ENCODE results near the gene PPA1.
"Not testable (repeated sequence)": the region's sequence is repeated elsewhere in the genome, so short reads cannot be mapped to it uniquely, and the experiment has no call there.

Gene PPA1

GRCh38 chr10:70206762-70207161 is 26.5 kb downstream of the PPA1 start:
- no peak for DNase-seq

DNA sequence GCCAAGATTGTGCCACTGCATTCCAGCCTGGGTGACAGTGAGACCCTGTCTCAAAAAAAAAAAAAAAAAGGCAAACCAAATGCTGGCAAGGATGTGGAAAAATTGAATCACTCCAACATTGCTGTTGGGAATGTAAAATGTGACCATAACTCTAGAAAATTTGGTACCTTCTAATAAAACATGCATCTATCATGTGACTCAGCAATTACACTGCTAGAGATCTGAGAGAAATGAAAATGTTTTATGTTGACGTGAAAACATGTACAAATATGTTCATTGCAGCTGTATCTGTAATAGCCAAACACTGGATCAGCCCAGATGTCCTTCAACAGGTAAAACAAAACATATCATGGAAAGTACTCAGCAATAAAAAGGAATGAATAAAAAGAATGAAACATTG is 32.1 kb downstream of the PPA1 start:
- DNase-seq = no peak

DNA sequence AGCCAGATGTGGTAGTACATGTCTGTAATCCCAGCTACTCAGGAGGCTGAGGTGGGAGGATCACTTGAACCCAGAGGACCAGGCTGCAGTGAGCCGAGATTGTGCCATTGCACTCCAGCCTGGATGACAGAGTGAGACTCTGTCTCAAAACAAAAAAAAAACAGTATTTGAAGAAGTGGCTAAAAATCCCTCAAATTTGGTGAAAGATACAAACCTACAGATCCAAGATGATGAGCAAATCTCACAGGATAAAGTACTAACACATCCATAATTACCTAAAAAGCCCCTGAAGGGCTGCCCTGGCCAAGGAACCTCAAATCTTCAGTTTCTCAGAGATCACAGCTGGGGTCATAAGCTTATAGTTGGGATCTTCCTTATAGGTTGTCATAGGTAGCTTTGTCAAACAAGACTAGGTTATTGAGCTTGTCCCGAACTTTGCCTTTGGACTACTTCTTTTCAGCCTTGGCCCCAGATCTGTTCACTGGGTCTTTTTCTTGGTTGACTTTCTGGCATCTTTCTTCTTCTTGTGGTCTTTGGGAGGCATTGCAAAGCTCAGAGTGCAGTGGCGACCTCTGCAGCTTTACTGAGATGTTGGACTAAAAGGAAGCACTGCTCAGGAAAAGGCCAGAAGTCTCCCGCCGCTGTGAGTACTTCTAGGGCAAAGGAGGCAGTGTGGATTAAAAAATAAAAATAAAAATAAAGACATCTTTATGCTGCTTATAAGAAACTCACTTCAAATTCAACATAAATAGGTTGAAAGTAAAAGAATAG is 34.3 kb downstream of the PPA1 start:
- no peak for DNase-seq

DNA sequence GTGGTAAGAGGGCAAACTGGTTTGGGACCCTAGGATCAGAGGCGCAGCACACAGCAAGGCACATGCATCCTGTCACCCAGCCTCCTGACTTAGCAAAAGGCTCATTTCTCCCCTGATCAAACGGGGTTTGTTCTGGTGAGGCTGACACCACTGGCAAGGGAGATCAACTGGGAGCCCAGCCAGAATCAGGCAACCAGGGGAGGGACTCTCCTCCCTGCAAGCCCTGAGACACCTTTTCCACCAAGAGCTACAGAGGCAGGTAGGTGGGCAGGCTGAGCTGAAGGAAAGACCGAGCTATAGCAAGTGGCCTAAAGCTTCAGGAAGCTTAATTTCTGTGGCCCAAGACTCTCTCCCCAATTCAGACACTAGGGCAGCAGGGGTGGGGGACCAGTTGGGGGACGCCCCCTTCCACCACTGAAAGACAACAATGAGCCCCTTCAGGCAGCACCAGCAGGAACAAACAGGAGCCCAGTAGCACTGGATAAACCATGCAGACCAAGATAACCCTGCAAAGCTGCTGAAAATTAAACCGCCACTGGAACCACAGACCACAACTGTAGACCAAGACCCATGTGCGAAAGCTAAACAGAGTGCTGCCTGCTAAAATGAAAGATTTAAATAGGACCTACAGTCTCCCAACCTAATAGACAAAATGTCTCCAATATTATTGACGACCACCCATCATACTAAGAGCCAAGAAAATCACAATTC is 35.8 kb downstream of the PPA1 start:
- DNase-seq = no peak

DNA sequence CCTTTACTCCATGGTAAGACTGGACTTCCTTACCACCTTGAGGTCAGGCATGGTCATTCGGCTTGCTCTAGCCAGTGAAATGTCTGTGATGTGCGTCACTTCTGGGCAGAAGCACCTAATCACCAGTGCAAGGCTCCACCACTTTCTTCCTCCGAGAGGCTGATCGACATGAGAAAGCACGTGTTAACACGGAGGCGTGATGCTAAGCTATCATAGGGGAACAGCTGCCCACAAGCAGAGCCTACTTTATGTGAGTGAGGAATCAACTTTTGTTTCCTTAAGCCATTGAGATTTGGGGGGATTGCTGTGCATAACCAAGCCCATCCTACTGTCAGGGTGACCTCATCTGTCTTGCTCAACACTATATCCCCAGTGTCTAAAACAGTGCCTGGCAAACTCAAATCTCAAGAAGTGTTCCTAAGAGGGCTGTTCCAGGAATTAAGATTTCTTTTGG is 39.8 kb downstream of the PPA1 start:
- DNase-seq = no peak

DNA sequence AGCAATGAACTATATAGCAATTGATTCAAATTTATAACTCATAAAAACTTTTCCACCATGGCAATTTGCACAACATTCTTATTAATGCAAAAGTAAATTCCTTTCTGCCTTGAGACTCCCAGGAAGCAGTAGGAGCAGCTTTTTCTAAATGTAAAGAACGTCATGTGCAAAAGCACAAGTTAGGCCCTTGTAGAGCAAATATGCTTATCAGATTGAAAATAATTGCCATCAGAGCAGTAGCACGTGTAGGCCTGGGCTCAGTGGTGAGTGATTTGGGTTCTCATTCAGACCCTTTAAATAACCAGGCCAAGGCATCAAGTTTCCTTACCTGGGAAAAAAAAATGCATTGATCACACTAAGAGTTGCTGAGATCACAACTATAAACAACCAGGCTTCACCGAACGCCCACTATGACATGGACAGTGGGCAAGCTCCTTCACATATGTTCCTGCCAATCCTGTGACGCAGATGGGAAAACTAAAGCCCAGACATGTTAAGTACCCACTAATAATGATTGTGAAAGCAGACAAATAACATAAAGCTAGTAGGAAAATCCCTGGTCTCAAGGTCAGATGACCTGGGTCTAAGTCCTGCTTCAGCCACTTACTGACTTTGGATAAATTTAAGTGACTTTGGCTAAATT is 40.8 kb downstream of the PPA1 start:
- DNase-seq = no peak

DNA sequence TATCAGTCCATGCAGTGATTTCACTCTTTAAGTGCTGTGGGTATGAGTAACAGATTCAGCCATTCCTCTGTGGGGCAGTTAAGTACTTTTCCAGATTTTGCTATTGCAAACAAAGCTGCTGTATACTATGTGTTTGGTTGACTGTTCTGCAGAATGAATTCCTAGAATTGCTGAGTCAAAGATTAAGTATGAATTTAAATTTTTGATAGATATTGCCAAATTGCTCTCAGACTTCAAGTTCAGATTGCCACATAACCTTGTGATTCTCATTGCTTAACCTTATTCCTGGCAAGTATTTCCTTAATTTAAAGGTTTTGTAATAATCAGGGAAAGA is 41.3 kb downstream of the PPA1 start:
- no peak for DNase-seq

- DNase-seq = no peak
Measured at GRCh38 chr10:70191161-70191971, 41.9 kb downstream of the PPA1 start.

- DNase-seq = no peak
Measured at GRCh38 chr10:70190581-70190980, 42.6 kb downstream of the PPA1 start.

GRCh38 chr10:70190102-70190501 is 43.1 kb downstream of the PPA1 start:
- no peak for DNase-seq

DNA sequence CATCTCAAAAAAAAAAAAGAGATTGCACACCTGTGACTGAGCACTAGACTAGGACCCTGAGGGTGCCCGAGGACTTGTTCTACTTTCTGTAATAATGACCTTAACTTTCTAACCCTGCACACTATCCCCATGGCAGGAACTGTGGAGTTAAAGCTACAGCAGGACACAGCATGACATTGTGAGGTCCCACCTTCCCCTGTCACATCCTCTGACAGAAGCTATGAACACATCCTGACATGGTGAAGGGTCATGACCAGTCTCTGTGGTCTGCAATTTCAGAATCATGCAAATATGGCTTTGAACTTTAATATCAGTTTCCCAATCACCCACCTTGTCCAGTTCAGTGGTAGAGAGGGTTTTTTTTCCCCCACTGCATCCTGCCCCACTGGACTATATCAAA is 44.5 kb downstream of the PPA1 start:
- DNase-seq = no peak

GRCh38 chr10:70186571-70186970 is 46.7 kb downstream of the PPA1 start:
- DNase-seq = no peak

DNA sequence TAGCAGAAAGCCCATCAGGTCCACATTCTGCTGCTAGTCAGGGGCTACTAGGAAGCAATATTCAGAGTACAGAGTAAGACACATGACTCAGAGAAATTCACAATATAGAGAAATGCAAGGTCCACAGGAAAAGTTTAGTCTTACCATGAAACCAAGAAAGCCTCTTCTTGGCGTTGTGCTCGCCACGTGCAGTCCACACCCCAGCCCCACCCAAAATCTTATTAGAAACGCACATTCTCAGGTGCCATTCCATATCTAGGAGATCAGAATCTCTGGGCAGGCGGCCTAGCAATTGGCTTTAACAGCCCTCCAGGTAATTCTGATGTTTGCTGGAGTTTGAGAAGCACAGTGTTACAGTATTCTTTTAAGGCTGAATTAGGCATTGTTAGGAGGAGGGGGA is 47.1 kb downstream of the PPA1 start:
- no peak for DNase-seq

GRCh38 chr10:70183304-70183703 is 49.9 kb downstream of the PPA1 start:
- DNase-seq = no peak

GRCh38 chr10:70179209-70179608 is 54.0 kb downstream of the PPA1 start:
- not testable (repeated sequence) for DNase-seq

DNA sequence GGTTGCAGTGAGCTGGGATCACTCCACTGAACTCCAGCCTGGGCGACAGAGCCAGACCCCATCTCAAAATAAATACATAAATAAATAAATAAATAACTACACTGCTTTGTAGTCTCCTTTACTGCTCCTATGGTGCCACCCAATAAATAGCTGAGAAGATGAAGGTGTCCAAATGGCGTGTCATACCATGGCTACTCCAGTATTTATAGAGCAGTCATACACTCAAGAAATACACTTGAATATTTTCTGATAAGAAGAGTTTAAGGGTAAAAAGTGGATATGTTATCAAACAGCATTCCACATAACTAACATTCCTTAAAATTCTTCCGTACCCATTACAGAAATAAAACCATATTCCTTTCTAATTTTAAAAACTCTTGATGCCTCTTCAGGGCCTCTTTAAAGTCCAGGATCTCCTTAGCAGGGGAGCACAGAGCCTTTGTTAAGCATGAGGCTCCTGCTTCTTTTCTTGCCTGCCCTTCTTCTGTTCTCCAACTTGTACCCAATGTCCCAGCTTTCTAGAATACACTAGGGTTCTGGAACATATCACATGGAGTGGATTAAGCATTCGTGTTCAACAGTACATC is 55.0 kb downstream of the PPA1 start:
- no peak for DNase-seq

DNA sequence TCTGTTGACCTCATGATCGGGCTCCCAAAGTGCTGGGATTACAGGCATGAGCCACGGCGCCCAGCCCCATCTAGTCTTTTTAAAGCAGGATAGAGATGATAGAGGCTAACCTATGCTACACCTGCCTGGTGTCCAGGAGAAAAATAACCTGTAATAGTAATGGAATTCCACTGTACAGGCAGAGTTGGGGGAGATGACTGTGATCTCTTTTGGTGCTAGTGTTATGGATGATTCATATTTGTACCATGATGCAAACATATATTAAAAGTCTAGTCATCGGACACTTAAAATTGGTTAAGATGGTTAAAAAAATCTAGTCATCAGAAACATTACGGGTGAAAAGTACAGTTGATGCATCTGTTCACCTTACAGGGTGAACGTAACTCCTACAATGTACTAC is 56.8 kb downstream of the PPA1 start:
- DNase-seq = no peak

- no peak for DNase-seq
Measured at GRCh38 chr10:70175516-70175915, 57.7 kb downstream of the PPA1 start.

GRCh38 chr10:70174058-70174741 is 59.0 kb downstream of the PPA1 start:
- DNase-seq = peak in 1 of 2 donors; percentile 23

DNA sequence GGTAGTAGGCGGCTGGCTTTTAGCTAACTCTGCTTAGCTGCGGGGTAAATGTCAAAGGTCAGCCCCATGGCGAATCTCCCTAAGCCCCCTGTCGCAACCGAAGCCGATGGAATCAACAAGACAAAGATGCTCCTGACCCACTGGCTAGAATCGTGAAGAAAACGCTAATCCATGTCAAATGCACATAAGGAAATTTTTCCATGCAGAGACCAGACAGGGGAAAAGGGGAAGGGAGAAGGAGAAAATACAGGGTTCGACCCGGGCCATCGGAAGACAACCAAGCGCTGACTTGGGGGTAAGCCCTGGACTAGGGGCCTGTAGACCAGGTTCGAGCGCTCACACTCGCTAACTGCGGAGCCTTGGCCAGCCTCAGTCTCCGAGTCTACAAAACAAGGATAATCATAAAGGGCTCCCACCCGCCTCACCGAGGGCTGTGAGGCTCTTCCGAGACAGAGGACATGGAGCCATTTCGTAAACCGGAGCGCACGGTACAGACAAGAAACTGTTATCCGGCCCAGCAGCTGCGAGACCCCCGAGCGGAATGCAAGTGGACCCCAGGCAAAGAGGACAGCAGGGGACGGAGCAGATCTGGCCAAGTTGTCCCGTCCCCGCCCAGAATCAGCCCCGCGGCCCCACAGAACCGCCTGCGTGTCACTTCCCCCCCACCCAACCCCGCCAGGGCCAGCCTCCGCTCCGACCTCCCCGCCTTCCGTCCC is 63.4 kb downstream of the PPA1 start:
- DNase-seq = no peak

GRCh38 chr10:70169011-70169410 is 64.2 kb downstream of the PPA1 start:
- no peak for DNase-seq

GRCh38 chr10:70167246-70167645 is 66.0 kb downstream of the PPA1 start:
- no peak for DNase-seq

Measured in activated CD4-positive, alpha-beta T cell treated with anti-CD3 and anti-CD28 coated beads for 4 hours (primary cell).